MM.1S (cell line): Measurements from ENCODE around the gene MAP2K3.

Experiments
- DNase-seq: peaks from one replicate; pipeline ENCODE4 v3.0.0-alpha.2; 2015
- H2AFZ ChIP-seq: fragments of 300-600 bp; sonication (generic); 2 replicates; pipeline ENCODE4 v1.6.0; 2016; ENCODE audit warnings: antibody characterized with exemption, low read length
- H3F3A ChIP-seq: fragments of 300-600 bp; sonication (generic); 2 replicates; pipeline ENCODE4 v1.6.1; 2016; ENCODE audit warnings: mild to moderate bottlenecking, antibody characterized with exemption, low read length, moderate library complexity, mixed read lengths; ENCODE audit not compliant: insufficient read depth
- H3K27ac ChIP-seq: fragments of 300-600 bp; sonication (generic); 2 replicates; pipeline ENCODE4 v1.5.1; 2016; ENCODE audit warnings: mild to moderate bottlenecking, low read length
- H3K27me3 ChIP-seq: fragments of 300-600 bp; sonication (generic); replicated peaks from 2 replicates; pipeline ENCODE4 v1.6.0; 2016; ENCODE audit warnings: low read length; ENCODE audit not compliant: insufficient read depth
- H3K36me3 ChIP-seq: fragments of 300-600 bp; sonication (generic); replicated peaks from 2 replicates; pipeline ENCODE4 v1.6.1; 2016; ENCODE audit warnings: mild to moderate bottlenecking, low read length, mixed read lengths; ENCODE audit not compliant: insufficient read depth
- H3K4me1 ChIP-seq: fragments of 300-600 bp; sonication (generic); 2 replicates; pipeline ENCODE4 v1.6.1; 2016; ENCODE audit warnings: low read length, mixed read lengths
- H3K4me2 ChIP-seq: fragments of 300-600 bp; sonication (generic); 2 replicates; pipeline ENCODE4 v1.6.0; 2016; ENCODE audit warnings: low read depth, low read length
- H3K4me3 ChIP-seq: fragments of 300-600 bp; sonication (generic); 2 replicates; pipeline ENCODE4 v1.5.1; 2016; ENCODE audit warnings: low read length, mixed read lengths
- H3K79me2 ChIP-seq: fragments of 300-600 bp; sonication (generic); 2 replicates; pipeline ENCODE4 v1.6.1; 2016; ENCODE audit warnings: mixed run types, low read length, mixed read lengths
- H3K9ac ChIP-seq: fragments of 300-600 bp; sonication (generic); 2 replicates; pipeline ENCODE4 v1.6.1; 2016; ENCODE audit warnings: low read length, mixed read lengths
- H3K9me2 ChIP-seq: fragments of 300-600 bp; sonication (generic); replicated peaks from 2 replicates; pipeline ENCODE4 v1.6.1; 2016; ENCODE audit warnings: mild to moderate bottlenecking, low read length, mixed read lengths; ENCODE audit not compliant: insufficient read depth
- H3K9me3 ChIP-seq: fragments of 300-600 bp; sonication (generic); replicated peaks from 2 replicates; pipeline ENCODE4 v1.6.1; 2016; ENCODE audit warnings: mild to moderate bottlenecking, low read length, mixed read lengths; ENCODE audit not compliant: insufficient read depth
- H4K20me1 ChIP-seq: fragments of 300-600 bp; sonication (generic); 2 replicates; pipeline ENCODE4 v1.6.1; 2016; ENCODE audit warnings: mild to moderate bottlenecking, low read length, moderate library complexity, mixed read lengths; ENCODE audit not compliant: insufficient read depth
- EZH2 ChIP-seq: fragments of 300-600 bp; sonication (generic); optimal IDR thresholded peaks from 2 replicates; pipeline ENCODE3; 2017; ENCODE audit warnings: low read depth, mild to moderate bottlenecking, antibody characterized with exemption, low read length, mixed read lengths
- EZH2phosphoT487 ChIP-seq: fragments of 300-600 bp; sonication (generic); IDR thresholded peaks from 2 replicates; pipeline ENCODE4 v1.6.1; 2018; ENCODE audit warnings: antibody characterized with exemption, low read length
- TF ChIP-seq, protein P1 (sequence below): fragments of 300-600 bp; sonication (generic); IDR thresholded peaks from 2 replicates; pipeline ENCODE4 v1.5.1; 2016; ENCODE audit warnings: antibody characterized with exemption, low read length, mixed read lengths

Gene MAP2K3

DNA sequence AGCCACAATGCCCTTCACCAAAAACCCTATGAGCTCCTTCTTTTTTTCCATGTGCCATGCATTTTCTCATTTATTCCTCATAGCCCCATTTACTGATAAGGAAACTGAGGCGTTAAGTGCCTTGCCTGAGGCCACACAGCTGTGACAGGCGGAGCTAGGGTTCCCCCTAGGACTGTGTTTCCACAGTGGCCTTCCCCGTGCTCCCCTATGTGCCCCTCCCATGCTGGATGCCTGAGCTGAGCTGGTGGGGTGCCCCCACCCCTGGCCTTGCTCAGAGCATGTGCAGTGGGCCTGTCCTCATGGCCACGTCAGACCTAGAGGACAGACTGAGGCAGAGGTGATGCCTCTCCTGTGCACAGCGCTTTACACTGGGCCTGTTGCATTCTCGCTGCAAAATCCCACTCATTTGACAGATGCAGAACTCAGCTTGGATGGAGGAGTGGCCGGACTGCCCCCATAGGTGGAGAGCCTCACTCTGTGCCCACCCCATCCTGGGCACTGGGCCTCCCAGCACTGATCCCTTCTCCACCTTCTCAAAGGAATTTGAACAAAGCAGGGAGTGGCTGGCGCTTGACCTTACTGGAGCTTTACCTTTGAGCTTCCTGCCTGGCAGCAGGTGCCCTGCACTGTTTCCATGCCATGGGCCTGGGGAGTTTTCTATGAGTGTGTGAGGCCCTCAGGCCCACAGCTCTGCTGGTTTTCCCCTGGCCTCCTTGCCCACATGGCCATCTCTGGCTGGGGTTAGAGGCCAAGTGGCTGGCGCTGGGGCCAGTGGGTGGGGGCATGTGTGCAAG lies 2.6 kb downstream of the MAP2K3 start:
- Histone ChIP-seq H3K9me3 (no peaks in the 10 kb centered on the region), H3K4me3 (peak overlapping the region; percentile 96), H3K27ac (peak overlapping the region; percentile 97), H3K9ac (peak overlapping the region; percentile 79), H3K4me1 (peaks cover 12% of the 10 kb centered on the region), H3K27me3 (no peaks in the 10 kb centered on the region), H3K4me2 (peak overlapping the region; percentile 91), H3K9me2 (no peaks in the 10 kb centered on the region), H3K36me3 (no peaks in the 10 kb centered on the region), H2AFZ (no peak overlapping the region), H3F3A (peaks cover 29% of the 10 kb centered on the region), H4K20me1 (no peaks in the 10 kb centered on the region), H3K79me2 (peaks cover 74% of the 10 kb centered on the region)
- peak; percentile 38 for DNase-seq
- no peak for TF ChIP-seq EZH2phosphoT487
- TF ChIP-seq EZH2 = no peak
- TF ChIP-seq, protein P1, sequence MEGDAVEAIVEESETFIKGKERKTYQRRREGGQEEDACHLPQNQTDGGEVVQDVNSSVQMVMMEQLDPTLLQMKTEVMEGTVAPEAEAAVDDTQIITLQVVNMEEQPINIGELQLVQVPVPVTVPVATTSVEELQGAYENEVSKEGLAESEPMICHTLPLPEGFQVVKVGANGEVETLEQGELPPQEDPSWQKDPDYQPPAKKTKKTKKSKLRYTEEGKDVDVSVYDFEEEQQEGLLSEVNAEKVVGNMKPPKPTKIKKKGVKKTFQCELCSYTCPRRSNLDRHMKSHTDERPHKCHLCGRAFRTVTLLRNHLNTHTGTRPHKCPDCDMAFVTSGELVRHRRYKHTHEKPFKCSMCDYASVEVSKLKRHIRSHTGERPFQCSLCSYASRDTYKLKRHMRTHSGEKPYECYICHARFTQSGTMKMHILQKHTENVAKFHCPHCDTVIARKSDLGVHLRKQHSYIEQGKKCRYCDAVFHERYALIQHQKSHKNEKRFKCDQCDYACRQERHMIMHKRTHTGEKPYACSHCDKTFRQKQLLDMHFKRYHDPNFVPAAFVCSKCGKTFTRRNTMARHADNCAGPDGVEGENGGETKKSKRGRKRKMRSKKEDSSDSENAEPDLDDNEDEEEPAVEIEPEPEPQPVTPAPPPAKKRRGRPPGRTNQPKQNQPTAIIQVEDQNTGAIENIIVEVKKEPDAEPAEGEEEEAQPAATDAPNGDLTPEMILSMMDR = no peak

DNA sequence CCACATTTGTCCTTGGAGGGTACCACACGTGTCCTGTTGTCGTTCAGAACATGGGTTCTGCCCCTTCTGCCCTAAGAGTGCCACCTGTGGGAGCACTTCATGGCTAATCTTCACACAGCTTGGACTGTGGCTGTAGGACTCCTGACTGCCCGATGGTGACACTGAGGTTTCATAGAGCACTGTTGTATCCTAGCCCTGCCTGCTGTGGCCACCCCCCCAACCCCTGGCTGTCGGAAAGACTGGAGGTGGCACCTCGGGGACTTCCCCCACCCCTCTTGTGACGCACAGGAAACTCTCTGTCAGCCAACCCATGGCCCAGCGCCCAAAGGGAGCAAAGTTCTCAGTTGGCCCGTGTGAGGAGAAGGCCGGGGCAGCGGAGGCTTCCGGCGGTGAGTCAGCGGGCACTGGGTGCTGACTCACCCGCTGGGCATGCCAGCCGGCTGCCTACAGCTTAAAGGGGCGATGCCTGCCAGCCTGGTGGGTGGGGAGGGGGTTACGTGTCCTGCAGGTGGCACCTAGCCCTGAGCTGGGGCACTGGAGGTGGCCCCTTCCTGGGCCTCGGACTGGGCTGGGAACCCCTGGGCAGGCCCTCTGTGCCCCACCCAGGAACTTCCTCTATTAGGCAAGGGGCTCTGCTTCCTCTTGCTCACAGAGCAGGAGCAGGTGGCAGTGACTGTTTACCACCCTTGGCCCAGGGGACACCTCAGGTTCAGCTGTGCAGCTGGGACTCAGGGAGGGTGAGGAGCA lies 3.4 kb downstream of the MAP2K3 start:
- Histone ChIP-seq H3K4me3 (peak overlapping the region; percentile 96), H3K9me3 (no peaks in the 10 kb centered on the region), H3K4me1 (peaks cover 12% of the 10 kb centered on the region), H3K27ac (peak overlapping the region; percentile 97), H4K20me1 (0 out of 2 replicates have a peak, but pooled peaks cover 3% of the 10 kb centered on the region), H3K36me3 (no peaks in the 10 kb centered on the region), H3K9me2 (no peaks in the 10 kb centered on the region), H3K27me3 (no peaks in the 10 kb centered on the region), H2AFZ (no peak overlapping the region), H3K79me2 (peaks cover 82% of the 10 kb centered on the region), H3F3A (peaks cover 29% of the 10 kb centered on the region), H3K4me2 (peak overlapping the region; percentile 91), H3K9ac (peak overlapping the region; percentile 79)
- peak; percentile 96 for DNase-seq
- no peak for TF ChIP-seq EZH2phosphoT487
- TF ChIP-seq, protein P1 = peak; percentile 28

- no peaks in the 10 kb centered on the region for H3K36me3 ChIP-seq
- H3K9ac ChIP-seq = peak overlapping the region; percentile 75
- no peak for DNase-seq
- H3K27me3 ChIP-seq = no peaks in the 10 kb centered on the region
- H3F3A ChIP-seq = peaks cover 29% of the 10 kb centered on the region
- no peak overlapping the region for H2AFZ ChIP-seq
- peaks cover 12% of the 10 kb centered on the region for H3K4me1 ChIP-seq
- peak overlapping the region; percentile 97; the same call in 1 of the 2 replicates for H3K27ac ChIP-seq
- peak overlapping the region; percentile 64 for H3K4me3 ChIP-seq
- TF ChIP-seq, protein P1 = peak; percentile 17
- TF ChIP-seq EZH2 (no peak), EZH2phosphoT487 (no peak)
- H3K9me3 ChIP-seq = no peaks in the 10 kb centered on the region
- peaks cover 89% of the 10 kb centered on the region for H3K79me2 ChIP-seq
- H3K9me2 ChIP-seq = no peaks in the 10 kb centered on the region
- peak overlapping the region; percentile 89 for H3K4me2 ChIP-seq
- H4K20me1 ChIP-seq = peaks cover 5% of the 10 kb centered on the region; the same call in 1 of the 2 replicates
Observed at GRCh38 chr17:21288571-21289017, 4.1 kb downstream of the MAP2K3 start.
